GM12878 (cell line): ENCODE measurements around the gene CFAP61.

ENCODE experiments used
- ATF7 ChIP-seq: fragments of 450-650 bp; IDR thresholded peaks from 2 replicates; pipeline ENCODE4 v1.6.1; 2016; ENCODE audit warnings: low read depth, mild to moderate bottlenecking
- CBFB ChIP-seq: IDR thresholded peaks from 2 replicates; pipeline ENCODE4 v1.6.1; 2016; ENCODE audit warnings: antibody characterized with exemption, low read depth
- CHD4 ChIP-seq: fragments of 200-600 bp; sonication (generic); IDR thresholded peaks from 2 replicates; pipeline ENCODE4 v1.6.1; 2016; ENCODE audit warnings: mild to moderate bottlenecking
- EZH2 ChIP-seq: IDR thresholded peaks from 2 replicates; pipeline ENCODE4 v1.6.1; 2012; ENCODE audit warnings: low read depth, mild to moderate bottlenecking, control low read depth, inconsistent platforms, low read length, borderline replicate concordance; ENCODE audit not compliant: control insufficient read depth
- FOS ChIP-seq: IDR thresholded peaks from 3 replicates; pipeline ENCODE4 v1.6.1; 2011; ENCODE audit warnings: borderline replicate concordance; ENCODE audit not compliant: insufficient read length; ENCODE audit errors: extremely low read depth
- HDAC2 ChIP-seq: fragments of 200-600 bp; sonication (generic); IDR thresholded peaks from 2 replicates; pipeline ENCODE4 v1.6.1; 2017
- NFYB ChIP-seq: IDR thresholded peaks from 2 replicates; pipeline ENCODE4 v1.6.1; 2011; ENCODE audit warnings: low read depth, mild to moderate bottlenecking, low read length, improper control_type of control experiment, moderate library complexity; ENCODE audit not compliant: insufficient read depth
- POLR2A ChIP-seq: IDR thresholded peaks from 2 replicates; pipeline ENCODE4 v1.6.1; 2011; ENCODE audit warnings: low read depth, mild to moderate bottlenecking, low read length
- POLR2AphosphoS2 ChIP-seq: IDR thresholded peaks from 2 replicates; pipeline ENCODE4 v1.6.1; 2011; ENCODE audit warnings: low read depth, mild to moderate bottlenecking, low read length, improper control_type of control experiment, moderate library complexity
- RAD21 ChIP-seq: IDR thresholded peaks from 2 replicates; pipeline ENCODE4 v1.6.1; 2011; ENCODE audit warnings: mild to moderate bottlenecking, low read depth, low read length, moderate library complexity; ENCODE audit not compliant: insufficient read depth
- TCF7 ChIP-seq: IDR thresholded peaks from 2 replicates; pipeline ENCODE4 v1.6.1; 2014; ENCODE audit warnings: antibody characterized with exemption, borderline replicate concordance
- TF ChIP-seq, protein P1 (sequence below), 3 experiments: IDR thresholded peaks in 2 of 3; conservative IDR thresholded peaks in 1 of 3; 2 replicates each; pipeline ENCODE4 v1.5.1; 2011; ENCODE audit warnings: low read depth in 3 of 3, low read length in 3 of 3, mild to moderate bottlenecking in 3 of 3, control low read depth in 2 of 3, moderate library complexity in 2 of 3, inconsistent platforms in 1 of 3, mixed read lengths in 1 of 3; ENCODE audit not compliant: control insufficient read depth in 2 of 3, insufficient read depth in 1 of 3; ENCODE audit errors: extremely low read depth in 1 of 3
- TF ChIP-seq, protein P2 (sequence below): fragments of 450-650 bp; IDR thresholded peaks from 2 replicates; pipeline ENCODE4 v1.6.1; 2017; ENCODE audit warnings: mild to moderate bottlenecking, moderate library complexity

DNA sequence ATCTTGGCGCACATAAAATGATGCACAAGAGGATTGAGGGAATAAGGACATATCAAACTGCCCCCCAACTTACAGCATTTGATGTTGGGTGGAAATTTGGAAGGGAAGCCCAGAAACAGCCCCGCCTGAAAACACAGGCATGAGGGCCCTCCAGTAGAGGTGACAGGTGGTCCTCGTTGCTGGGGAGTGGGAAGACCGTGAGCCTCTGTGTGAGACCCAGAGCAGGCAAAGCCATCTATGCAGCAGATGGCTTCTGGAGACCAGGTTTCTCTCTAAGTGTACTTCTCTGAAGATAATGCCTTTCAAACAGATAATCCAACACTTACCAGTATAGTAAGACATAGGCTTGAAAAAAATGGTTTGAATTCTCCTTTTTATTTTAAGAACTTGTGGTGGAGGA, 183.3 kb downstream of the CFAP61 start:
- TF ChIP-seq POLR2A: no peak
- no peak for TF ChIP-seq CHD4
- TF ChIP-seq, protein P1, sequence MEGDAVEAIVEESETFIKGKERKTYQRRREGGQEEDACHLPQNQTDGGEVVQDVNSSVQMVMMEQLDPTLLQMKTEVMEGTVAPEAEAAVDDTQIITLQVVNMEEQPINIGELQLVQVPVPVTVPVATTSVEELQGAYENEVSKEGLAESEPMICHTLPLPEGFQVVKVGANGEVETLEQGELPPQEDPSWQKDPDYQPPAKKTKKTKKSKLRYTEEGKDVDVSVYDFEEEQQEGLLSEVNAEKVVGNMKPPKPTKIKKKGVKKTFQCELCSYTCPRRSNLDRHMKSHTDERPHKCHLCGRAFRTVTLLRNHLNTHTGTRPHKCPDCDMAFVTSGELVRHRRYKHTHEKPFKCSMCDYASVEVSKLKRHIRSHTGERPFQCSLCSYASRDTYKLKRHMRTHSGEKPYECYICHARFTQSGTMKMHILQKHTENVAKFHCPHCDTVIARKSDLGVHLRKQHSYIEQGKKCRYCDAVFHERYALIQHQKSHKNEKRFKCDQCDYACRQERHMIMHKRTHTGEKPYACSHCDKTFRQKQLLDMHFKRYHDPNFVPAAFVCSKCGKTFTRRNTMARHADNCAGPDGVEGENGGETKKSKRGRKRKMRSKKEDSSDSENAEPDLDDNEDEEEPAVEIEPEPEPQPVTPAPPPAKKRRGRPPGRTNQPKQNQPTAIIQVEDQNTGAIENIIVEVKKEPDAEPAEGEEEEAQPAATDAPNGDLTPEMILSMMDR (IDR thresholded peaks at IDR 0.05 in 2 of 3, conservative IDR thresholded peaks at IDR 0.05 in 1 of 3; ENCODE audit: control insufficient read depth in 2 of 3, extremely low read depth in 1 of 3, insufficient read depth in 1 of 3, low read depth in 3 of 3, low read length in 3 of 3): no peak
- no peak for TF ChIP-seq ATF7
- TF ChIP-seq HDAC2: no peak
- TF ChIP-seq CBFB: no peak
- TF ChIP-seq, protein P2, sequence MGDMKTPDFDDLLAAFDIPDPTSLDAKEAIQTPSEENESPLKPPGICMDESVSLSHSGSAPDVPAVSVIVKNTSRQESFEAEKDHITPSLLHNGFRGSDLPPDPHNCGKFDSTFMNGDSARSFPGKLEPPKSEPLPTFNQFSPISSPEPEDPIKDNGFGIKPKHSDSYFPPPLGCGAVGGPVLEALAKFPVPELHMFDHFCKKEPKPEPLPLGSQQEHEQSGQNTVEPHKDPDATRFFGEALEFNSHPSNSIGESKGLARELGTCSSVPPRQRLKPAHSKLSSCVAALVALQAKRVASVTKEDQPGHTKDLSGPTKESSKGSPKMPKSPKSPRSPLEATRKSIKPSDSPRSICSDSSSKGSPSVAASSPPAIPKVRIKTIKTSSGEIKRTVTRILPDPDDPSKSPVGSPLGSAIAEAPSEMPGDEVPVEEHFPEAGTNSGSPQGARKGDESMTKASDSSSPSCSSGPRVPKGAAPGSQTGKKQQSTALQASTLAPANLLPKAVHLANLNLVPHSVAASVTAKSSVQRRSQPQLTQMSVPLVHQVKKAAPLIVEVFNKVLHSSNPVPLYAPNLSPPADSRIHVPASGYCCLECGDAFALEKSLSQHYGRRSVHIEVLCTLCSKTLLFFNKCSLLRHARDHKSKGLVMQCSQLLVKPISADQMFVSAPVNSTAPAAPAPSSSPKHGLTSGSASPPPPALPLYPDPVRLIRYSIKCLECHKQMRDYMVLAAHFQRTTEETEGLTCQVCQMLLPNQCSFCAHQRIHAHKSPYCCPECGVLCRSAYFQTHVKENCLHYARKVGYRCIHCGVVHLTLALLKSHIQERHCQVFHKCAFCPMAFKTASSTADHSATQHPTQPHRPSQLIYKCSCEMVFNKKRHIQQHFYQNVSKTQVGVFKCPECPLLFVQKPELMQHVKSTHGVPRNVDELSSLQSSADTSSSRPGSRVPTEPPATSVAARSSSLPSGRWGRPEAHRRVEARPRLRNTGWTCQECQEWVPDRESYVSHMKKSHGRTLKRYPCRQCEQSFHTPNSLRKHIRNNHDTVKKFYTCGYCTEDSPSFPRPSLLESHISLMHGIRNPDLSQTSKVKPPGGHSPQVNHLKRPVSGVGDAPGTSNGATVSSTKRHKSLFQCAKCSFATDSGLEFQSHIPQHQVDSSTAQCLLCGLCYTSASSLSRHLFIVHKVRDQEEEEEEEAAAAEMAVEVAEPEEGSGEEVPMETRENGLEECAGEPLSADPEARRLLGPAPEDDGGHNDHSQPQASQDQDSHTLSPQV: no peak
- no peak for TF ChIP-seq FOS
- no peak for TF ChIP-seq POLR2AphosphoS2
- no peak for TF ChIP-seq TCF7
- TF ChIP-seq EZH2: no peak
- no peak for TF ChIP-seq RAD21
- no peak for TF ChIP-seq NFYB
